Mucosa of gallbladder (tissue), 1 donor: ENCODE data around the gene SNCG. TPM values are rescaled to one million over a fixed set of nuclear protein-coding genes. Genes with fewer than 3 reads are reported as not detected.
A peak's percentile ranks its signal among the peaks of the same experiment; 100 is the strongest.
"Not testable (repeated sequence)": the region's sequence is repeated elsewhere in the genome, so short reads cannot be mapped to it uniquely, and the experiment has no call there.

ENCODE experiments used
- DNase-seq: peaks from one replicate; pipeline ENCODE4 v3.0.0-alpha.2; 2020; ENCODE audit warnings: low spot score
- total RNA-seq: library from RNA; stranded (reverse); gene quantifications from one replicate; pipeline ENCODE4 v1.2.1, GENCODE V29; 2021
- donor health status: DM: no; HTN: no; CAD: no.

The SNCG gene
- 15.8 TPM for total RNA-seq

DNA sequence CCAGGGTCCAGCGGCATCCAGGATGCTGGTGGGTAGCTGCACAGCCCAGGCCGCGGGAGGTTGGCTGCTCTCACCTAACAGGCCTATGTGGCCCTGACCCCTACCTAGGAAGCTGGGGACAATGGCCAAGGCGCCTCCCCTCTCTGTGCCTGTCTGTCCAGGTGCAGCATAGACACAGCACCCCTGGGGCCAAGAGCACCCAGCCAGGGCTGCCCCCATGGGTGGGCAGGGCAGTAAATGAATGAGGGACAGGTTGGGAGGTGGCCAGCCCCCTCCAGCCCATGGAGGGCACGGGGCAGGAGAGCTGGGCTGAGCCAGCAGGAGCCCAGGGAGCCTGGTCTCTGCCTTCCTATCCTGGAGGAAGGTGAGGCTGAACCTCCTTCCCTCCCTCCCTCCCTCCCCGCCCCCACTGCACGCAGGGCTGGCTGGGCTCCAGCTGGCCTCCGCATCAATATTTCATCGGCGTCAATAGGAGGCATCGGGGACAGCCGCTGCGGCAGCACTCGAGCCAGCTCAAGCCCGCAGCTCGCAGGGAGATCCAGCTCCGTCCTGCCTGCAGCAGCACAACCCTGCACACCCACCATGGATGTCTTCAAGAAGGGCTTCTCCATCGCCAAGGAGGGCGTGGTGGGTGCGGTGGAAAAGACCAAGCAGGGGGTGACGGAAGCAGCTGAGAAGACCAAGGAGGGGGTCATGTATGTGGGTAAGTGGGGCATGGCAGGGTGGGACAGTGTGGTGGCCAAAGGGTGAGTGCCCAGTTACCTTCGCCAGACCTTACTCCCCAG, at the start of gene SNCG:
TSS of gene SNCG (plus strand) at position 484 of the 785 bp plus-strand sequence. CDS start at position 583, 99 bp downstream.
- peak; percentile 62 for DNase-seq

DNA sequence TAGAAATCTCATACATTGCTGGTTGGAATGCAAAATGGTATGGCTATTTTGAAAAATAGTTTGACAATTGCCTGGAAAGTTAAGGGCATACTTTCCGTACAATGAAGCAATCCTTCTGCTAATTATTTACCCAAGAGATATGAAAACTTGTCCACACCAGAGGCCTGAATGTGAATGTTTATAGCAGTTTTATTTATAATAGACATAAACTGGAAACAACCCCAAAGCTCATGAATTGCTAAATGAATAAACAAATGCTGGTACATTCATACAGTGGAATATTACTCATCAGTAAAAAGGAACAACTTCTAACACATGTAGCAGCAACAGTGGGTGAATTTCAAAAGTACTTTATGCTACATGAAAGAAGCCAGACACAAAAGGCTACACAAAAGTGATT, 43.7 kb upstream of the SNCG start:
- no peak for DNase-seq

DNA sequence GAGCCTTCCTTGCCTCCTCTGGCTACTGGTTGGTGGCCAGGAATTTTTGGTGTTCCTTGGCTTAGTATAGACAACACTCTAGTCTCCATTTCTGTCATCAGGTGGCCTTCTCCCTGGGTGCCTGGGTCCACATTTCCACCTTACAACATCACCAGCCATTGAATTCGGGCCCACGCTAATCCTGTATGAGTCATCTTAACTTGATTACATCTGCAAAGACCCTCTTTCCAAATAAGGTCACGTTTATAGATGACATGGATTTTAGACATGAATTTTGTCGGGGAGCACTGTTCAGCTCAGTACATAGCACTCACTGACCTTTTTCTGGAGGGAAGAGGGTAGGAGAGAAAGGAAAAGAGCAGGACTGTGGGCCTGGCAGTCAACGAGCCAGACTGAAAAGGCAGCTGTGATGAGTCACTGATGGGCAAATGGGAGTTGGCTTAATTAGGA, 40.4 kb upstream of the SNCG start:
- DNase-seq, result no peak

DNA sequence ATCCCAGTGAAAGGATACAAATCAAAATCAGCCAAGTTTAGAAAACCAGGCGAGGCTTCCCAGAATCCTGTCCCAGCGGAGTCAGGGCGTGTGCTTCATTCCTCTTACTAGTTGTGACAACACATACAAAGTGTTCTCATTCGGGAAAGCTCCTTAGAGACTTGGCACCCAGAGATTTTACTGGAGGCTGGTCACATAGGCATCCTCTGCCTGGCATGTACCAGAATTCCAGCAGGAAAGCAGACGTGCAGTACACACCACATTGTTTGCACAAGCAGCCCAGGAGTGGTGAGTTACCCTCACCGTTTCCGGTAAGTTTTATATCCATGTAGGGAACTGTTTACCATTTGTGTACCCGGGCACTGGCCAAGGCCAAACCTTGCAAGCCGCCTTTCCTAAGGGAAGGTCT, 35.8 kb upstream of the SNCG start:
- no peak for DNase-seq

DNA sequence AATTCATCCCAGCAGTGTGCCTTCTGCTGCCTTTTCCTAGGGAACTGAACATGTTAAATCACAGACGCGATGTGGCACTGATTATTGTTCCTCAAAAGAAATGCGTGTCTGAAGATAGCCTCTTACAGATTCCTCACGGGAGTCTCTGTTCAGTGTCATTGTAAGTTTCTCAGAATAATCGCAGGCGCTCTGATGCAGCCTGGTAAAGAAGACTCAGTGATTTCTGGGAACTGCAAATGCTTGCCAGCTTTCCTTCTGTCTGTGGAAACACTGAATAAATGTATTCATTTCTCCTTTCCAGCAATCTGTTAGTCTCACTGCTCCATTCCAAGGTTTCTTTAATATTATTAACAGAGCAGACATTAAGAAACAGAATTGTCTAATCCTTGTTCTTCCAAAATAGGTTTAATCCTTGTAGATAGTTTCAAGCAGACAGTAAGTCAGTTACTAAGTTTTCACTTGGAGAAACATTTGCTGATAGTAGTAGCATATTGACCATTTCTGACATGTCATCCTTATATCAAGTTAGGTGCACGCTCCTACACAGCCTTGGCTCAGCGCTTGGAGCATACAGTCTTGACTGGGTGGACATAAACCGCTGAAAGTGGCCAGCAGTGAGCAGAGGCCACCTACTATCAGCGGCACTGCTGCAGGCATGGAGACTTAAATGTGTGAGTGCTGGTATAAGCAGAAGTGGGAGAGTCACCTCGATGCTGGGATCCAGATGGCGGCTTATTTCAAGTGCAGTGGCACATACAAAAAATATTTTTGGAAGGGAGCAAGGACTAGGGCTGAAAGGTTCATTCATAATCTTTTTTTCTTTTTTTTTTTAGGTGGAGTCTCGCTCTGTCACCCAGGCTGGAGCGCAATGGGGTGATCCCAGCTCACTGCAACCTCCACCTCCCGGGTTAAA, 28.7 kb upstream of the SNCG start:
- no peak for DNase-seq

DNA sequence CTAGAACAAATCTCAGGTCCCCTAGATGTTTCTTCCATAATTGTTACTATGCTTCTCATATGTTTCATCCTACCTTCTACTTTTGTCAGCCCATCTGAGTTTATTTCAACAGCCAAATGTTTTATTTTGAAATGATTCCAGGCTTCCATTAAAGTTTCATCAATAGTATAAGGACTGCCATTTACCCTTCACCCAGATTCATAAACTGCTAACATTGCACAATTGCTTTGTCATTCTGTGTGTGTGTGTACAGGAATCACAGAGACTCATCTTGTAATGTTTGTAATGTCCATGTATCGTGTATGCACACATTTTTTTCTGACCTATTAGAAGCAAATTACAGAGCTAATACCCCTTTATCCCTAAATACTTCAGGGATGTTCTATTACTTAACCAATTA, 26.5 kb upstream of the SNCG start:
- DNase-seq, result no peak

DNA sequence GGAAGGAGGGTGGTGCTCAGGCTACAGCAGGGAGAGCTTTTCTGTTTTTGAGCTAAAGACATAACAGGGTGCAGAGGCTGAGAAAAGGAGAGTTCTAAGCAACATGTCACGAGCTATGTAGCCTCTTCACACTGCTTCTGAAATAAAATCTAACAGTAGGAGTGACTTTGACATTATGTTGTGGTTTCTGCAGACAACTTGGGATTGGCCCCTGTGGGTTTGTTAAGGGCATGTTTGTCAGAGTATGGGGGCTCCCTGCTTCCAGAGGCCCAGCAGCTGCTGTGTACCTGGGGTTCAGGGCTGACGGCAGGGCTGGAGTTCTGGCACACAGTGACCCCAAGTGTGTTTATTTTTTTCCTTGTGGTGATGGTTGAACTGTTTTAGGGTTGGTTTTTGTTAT, 25.7 kb upstream of the SNCG start:
- no peak for DNase-seq

DNA sequence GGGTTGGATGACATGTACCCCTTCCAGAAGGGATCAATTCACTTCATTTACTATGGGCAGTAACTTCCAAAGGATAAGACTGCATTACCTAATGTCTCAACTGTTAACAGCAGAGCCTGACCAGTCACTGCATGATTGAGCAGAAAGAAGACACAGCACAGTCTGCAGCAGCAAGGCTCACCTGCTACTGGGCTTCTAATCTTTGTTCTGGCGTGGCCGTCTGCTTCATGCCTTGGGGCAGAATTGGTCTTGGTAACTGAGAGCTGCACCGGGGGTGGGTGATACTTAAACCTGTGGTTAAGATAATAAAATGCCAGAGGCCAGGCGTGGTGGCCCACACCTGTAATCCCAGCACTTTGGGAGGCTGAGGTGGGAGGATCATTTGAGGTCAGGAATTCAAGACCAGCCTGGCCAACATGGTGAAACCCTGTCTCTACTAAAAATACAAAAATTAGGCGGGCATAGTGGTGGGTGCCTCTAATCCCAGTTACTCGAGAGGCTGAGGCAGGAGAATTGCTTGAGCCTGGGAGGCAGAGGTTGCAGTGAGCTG, 24.2 kb upstream of the SNCG start:
- DNase-seq, result not testable (repeated sequence)

DNA sequence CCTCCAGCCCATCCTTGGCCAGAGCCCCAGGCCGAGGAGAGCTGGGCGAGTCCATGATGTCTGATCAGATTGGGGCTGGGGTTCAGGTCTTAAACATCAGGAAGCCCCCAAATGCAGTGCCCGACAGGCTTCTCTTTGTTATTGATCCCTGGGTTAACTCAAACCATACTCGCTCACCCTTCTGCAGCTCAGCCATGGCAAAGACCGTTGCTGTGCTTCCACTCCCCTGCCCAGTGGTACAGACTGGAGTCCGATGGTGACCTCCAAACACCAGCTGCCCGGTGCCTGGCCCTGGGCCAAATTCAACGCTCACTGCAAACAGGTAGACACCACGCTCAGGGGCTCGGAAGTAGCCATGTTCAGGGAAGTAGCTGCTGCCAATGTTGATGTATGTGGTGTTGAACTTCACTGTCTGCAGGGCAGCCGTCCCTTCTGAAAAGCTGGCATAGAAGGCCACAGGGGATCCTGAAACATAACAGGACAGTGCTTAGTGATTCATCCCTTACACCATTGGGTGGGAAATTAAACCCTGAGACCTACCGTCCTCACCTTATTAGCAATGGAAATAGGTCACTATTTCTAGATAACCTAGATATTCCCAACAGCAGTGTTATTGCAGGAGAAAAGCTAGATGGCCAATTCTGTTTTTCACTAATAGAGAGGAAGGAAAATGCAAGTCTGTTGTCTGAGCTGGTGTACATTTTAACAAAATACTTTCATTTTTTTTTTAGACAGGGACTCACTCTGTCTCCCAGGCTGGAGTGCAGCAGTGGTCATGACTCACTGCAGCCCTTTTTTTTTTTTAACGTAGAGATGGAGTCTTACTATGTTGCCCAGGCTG, 21.5 kb upstream of the SNCG start:
- DNase-seq, result no peak

DNA sequence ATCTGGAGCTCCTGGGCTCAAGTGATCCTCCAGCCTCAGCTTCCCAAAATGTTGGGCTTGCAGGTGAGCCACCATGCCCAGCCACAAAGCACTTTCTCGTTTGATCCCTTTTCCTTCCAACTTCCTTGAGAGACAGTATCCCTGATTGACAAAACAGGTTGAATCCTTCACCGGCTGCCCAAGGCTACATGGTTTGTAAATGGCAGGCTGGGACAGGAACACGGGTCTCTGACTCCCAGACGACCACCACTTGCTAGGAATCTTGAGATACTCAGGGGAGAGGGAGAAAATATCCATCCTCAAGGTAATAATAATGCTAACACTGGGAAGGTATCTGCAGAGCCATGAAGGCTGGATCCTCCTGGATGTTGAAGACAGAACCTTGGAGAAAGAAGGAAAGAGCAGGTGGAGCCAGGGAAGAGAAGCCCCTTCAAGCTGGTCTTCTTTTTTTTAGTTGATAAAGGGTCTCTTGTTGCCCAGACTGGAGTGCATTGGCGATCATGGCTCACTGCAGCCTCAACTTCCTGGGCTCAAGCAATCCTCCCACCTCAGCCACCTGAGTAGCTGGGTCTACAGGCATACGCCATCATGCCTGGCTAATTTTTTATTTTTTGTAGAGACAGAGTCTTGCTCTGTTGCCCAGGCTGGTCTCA, 20.8 kb upstream of the SNCG start:
- DNase-seq, result no peak

DNA sequence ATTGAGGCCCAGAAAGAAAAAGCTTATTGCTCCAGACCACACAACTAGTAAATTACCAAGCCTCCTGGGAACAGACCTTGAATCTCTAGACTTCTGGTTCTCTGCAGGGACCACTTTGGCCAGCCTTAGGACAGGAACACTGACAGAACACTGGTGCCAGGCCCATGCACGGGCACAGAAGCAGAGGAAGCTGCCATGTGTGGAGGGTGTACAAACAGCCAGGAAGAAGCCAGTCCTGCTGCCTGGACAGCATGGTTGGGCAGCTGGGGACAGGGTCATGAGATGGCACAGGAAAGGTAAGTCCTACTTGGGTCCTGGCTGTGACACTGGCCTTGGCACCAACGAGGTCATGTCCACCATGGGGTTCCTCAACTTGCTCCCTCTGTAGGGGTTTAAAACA, 20.1 kb upstream of the SNCG start:
- no peak for DNase-seq

DNA sequence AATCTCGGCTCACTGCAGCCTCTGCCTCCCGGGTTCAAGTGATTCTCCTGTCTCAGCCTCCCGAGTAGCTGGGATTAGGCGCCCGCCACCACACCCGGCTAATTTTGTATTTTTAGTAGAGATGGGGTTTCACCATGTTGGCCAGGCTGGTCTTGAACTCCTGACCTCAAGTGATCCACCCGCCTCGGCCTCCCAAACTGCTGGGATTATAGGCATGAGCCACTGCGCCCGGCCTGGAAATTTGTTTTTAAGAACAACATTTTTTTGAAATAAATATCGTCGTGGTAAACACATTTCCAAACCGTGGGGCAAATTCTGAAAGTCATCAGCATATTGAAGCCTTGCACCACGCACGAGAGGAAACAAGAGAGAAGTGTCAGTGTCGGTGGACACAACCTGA, 18.3 kb upstream of the SNCG start:
- not testable (repeated sequence) for DNase-seq

DNA sequence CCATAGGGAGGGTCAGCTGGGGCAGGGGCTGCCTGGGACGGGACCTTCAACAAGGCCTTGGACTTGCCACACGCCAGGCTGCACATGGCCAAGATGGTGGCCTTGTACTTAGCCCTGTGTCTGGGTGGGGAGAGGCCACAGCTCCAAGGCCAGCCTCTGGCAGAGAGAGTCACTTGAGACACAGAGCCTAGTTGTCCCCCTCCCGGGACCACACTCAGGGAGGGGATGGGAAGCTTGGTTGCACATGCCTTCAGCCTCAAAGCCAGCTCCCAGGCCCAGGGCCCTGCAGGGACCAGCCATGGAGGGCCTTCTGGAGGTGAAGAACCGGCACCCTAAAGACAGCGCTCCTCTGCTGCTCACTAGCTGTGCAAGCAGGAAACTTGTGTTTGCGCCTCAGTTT, 17.7 kb upstream of the SNCG start:
- DNase-seq, result no peak

DNA sequence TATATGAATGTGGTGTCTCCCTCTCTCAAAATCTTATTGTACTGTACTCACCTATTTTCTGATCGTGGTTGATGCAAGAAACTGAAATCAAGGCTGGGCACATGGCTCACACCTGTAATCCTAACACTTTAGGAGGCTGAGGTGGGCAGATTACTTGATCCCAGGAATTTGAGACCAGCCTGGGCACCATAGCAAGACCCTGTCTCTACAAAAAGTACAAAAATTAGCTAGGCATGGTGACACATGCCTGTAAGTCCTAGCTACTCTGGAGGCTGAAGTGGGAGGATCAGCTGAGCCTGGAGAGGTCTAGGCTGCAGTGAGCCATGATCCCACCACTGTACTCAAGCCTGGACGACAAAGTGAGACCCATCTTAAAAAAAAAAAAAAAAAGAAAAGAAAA, 17.0 kb upstream of the SNCG start:
- no peak for DNase-seq

DNA sequence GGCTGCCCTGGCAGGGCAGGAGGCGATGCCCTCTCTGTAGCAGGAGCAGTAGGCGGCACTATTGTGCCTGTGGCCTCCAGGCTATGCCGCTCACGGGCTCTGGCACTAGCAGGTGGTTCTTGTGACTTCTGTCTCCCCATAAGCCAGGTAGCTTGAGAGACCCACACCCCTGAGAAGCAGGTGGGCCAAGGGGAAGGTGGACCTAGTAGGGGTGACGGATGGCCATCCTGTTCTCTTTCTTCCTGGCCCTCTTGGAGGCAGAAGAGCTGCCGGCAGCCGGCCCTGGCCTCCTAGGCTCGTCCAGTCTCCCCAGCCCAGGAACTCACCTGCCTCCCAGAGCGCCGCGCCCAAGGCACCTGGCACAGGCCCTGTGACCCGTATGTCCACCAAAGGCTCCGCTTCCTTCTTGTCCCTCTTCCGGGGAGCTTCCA, 16.4 kb upstream of the SNCG start:
- DNase-seq, result no peak

DNA sequence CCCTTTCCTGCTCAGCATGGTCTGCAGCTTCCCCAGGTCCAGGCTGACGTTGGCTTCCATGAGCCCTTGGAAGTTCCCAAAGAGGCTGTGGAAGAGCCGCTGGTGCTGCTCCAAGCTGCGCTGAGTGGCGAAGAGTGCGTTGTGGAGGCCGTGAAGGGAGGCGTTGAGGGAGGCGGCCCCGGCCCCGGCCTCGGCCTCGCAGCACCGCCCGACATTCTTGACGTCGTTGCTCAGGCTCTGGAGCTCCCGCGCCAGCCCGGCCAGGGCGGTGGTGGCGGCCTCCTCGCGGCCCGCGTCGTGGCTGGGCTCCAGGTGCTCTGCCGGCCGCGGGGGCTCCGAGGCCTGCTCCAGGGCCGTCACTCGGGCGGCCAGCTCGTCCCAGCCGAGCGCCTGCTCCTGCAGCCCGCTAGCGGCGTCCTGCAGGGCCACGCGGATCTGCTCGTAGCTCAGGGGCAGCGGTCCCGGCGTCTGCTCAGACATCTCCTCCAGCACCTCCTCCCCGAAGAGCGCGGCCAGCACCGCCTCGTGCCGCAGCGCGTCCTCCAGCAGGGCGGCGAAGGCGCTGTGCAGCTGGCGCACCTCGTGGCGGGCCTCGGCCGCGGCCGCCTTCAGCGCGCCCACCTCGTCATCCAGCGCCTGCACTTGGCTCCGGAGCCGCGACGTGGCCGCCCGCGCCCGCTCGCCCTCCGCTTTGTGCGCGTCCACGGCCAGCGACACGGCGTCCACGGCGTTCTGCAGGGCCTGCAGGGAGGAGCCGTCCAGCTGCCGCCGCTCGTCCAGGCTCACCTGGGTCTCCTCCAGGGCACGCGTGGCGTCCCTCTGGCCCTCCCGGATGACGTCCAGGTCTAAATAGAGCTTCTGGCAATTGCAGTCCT, 15.7 kb upstream of the SNCG start:
- no peak for DNase-seq

DNA sequence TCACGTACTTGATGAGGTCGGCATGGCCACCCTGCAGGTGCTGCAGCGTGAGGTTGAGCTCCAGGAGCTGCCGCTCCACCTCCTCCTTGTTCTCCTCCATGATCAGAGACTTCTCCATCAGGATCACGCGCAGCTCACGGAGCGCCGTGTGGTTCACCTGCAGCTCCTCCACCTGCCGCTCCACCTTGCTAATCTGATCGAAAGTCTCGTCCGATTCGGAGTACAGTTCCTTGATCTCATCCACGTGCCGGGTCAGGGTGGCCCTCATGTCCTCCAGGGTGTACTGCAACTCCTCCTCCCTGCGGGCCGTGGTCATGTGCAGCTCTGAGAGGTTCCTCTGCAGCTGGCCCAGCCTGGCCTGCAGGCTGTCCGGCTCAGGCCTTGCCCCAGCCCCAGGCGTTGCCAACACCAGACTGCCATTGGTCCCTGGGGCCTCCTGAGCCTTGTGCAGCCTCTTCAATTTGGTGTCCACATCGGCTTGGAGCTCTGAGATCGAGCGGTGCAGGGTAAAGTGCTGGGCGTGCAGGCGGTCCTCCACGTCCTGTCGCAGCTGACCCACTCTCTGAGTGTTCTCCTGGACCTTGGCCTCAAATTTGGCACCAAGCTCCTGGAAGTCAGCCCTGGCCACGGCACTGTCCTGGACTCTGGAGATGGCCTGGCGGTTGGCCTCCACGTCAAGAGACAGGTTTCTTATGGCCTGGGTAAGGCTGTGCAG, 14.9 kb upstream of the SNCG start:
- no peak for DNase-seq

DNA sequence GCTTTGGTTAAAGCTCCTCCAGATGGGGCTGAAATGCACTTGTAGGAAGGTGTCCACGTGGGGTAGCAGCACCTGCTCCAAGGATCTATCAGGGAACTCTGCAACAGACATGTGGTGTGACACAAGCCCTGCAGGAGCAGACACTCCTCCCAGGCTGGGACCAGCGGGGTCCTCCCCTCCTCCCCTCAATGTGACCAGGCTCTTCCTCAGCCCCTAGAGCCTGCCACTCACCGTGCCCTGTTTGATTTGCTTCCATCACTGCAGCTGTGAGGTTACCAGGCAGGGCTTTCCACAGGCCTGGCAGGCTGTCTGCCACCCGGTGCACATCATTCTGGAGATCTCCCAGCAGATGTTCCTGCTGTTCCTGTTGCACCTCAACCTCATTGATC, 14.4 kb upstream of the SNCG start:
- no peak for DNase-seq

DNA sequence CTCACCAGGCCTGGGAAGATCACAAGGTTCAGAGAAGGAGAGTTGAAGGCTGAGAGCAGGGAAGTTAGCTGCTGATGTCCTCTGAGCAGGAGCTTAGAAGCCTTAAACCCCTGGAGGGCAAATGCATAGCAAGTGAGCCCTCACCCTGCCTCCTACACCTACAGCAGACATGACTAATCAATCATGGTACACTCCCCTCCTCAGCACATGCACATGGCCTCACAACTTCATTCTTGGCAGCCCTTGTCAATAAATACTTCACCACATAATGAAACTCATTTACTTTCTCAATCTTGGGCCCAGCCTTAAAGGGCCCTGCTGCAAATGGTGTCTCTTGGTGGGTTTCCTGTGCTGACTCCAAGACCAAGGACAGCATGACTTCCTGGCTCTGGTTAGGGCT, 13.9 kb upstream of the SNCG start:
- DNase-seq, result no peak
